HG03575 (cell line): ENCODE data around the gene CLCN6.

Experiments used
- ATAC-seq: cut with Tn5 transposase; IDR thresholded peaks from one replicate; pipeline ENCODE4 v1.9.1; 2021; ENCODE audit not compliant: unreplicated experiment, insufficient number of reproducible peaks, low FRiP score; ENCODE audit errors: extremely low read depth

Gene CLCN6

GRCh38 chr1:11860587-11860986 is 54.6 kb downstream of the CLCN6 start:
- ATAC-seq, result no peak

- ATAC-seq, result no peak
Measured at GRCh38 chr1:11862890-11863289, 56.9 kb downstream of the CLCN6 start.

- no peak for ATAC-seq
Measured at GRCh38 chr1:11868331-11868980, 62.5 kb downstream of the CLCN6 start.

GRCh38 chr1:11869104-11869503 is 63.1 kb downstream of the CLCN6 start:
- ATAC-seq, result no peak

- no peak for ATAC-seq
Measured at GRCh38 chr1:11869650-11870207, 63.7 kb downstream of the CLCN6 start.

GRCh38 chr1:11872545-11872944 is 66.6 kb downstream of the CLCN6 start:
- no peak for ATAC-seq

- no peak for ATAC-seq
Measured at GRCh38 chr1:11873395-11874257, 67.6 kb downstream of the CLCN6 start.

- ATAC-seq, result no peak
Measured at GRCh38 chr1:11874258-11874562, 68.2 kb downstream of the CLCN6 start.

- no peak for ATAC-seq
Measured at GRCh38 chr1:11874624-11875023, 68.6 kb downstream of the CLCN6 start.

GRCh38 chr1:11875094-11875493 is 69.1 kb downstream of the CLCN6 start:
- ATAC-seq, result no peak

- ATAC-seq, result no peak
Measured at GRCh38 chr1:11877074-11877473, 71.1 kb downstream of the CLCN6 start.

- no peak for ATAC-seq
Measured at GRCh38 chr1:11878081-11878890, 72.3 kb downstream of the CLCN6 start.

- no peak for ATAC-seq
Measured at GRCh38 chr1:11878891-11879190, 72.8 kb downstream of the CLCN6 start.

- ATAC-seq, result no peak
Measured at GRCh38 chr1:11879311-11880180, 73.6 kb downstream of the CLCN6 start.

- ATAC-seq, result no peak
Measured at GRCh38 chr1:11880181-11880575, 74.2 kb downstream of the CLCN6 start.

GRCh38 chr1:11880911-11881748 is 75.1 kb downstream of the CLCN6 start:
- no peak for ATAC-seq

- ATAC-seq, result no peak
Measured at GRCh38 chr1:11881749-11882441, 75.9 kb downstream of the CLCN6 start.
